Thymus (tissue), 11 donors: ENCODE measurements around the gene EVX1. TPM values are rescaled to one million over a fixed set of nuclear protein-coding genes. Genes with fewer than 3 reads are reported as not detected.

Experiments
- DNase-seq, 9 donors: peaks; one replicate each; pipeline ENCODE4 v3.0.0-alpha.2; 2013; ENCODE audit warnings: low spot score in 9 of 9, low read depth in 6 of 9, missing footprints in 1 of 9
- H3K27ac ChIP-seq, 2 donors: one replicate each; pipeline ENCODE4 v1.5.1; 2013; ENCODE audit warnings: control low read depth in 1 of 2, low read depth in 1 of 2, low read length in 1 of 2, mild to moderate bottlenecking in 1 of 2, moderate library complexity in 1 of 2
- H3K27me3 ChIP-seq, 2 donors: one replicate each; pipeline ENCODE4 v1.5.1; 2013; ENCODE audit warnings: low read length in 1 of 2; ENCODE audit not compliant: control insufficient read depth in 2 of 2, insufficient read depth in 1 of 2
- H3K36me3 ChIP-seq, 2 donors: one replicate each; pipeline ENCODE4 v1.5.1; 2013; ENCODE audit warnings: low read length in 1 of 2, mild to moderate bottlenecking in 1 of 2, moderate library complexity in 1 of 2; ENCODE audit not compliant: control insufficient read depth in 2 of 2, insufficient read depth in 2 of 2
- H3K4me1 ChIP-seq, 2 donors: one replicate each; pipeline ENCODE4 v1.5.1; 2013; ENCODE audit warnings: low read length in 2 of 2; ENCODE audit not compliant: control insufficient read depth in 2 of 2, insufficient read depth in 2 of 2
- H3K4me3 ChIP-seq, 2 donors: one replicate each; pipeline ENCODE4 v1.5.1; 2013; ENCODE audit warnings: low read length in 2 of 2, control low read depth in 1 of 2, mild to moderate bottlenecking in 1 of 2
- H3K9me3 ChIP-seq, 2 donors: one replicate each; pipeline ENCODE4 v1.5.1; 2013; ENCODE audit warnings: low read length in 1 of 2, mild to moderate bottlenecking in 1 of 2; ENCODE audit not compliant: control insufficient read depth in 2 of 2, insufficient read depth in 1 of 2
- WGBS: extraction: QIAGEN DNeasy Blood & Tissue Kit; methylation state at CpG from one replicate; pipeline ENCODE4 v1.1.7; 2013; 5-methylcytosine and 5-hydroxymethylcytosine counted together
- polyA plus RNA-seq: library from polyadenylated mRNA; stranded (reverse); fragments of 200-250 nt; gene quantifications from one replicate; pipeline ENCODE4 v1.2.3, GENCODE V29; 2013
- total RNA-seq: library from RNA; stranded (reverse); fragments of 120-200 nt; gene quantifications from one replicate; pipeline ENCODE4 v1.2.4, GENCODE V29; 2013
- donor health status: healthy.

The EVX1 gene
- total and polyA plus RNA-seq, 2 donors = 0.05 TPM; not detected in 1

DNA sequence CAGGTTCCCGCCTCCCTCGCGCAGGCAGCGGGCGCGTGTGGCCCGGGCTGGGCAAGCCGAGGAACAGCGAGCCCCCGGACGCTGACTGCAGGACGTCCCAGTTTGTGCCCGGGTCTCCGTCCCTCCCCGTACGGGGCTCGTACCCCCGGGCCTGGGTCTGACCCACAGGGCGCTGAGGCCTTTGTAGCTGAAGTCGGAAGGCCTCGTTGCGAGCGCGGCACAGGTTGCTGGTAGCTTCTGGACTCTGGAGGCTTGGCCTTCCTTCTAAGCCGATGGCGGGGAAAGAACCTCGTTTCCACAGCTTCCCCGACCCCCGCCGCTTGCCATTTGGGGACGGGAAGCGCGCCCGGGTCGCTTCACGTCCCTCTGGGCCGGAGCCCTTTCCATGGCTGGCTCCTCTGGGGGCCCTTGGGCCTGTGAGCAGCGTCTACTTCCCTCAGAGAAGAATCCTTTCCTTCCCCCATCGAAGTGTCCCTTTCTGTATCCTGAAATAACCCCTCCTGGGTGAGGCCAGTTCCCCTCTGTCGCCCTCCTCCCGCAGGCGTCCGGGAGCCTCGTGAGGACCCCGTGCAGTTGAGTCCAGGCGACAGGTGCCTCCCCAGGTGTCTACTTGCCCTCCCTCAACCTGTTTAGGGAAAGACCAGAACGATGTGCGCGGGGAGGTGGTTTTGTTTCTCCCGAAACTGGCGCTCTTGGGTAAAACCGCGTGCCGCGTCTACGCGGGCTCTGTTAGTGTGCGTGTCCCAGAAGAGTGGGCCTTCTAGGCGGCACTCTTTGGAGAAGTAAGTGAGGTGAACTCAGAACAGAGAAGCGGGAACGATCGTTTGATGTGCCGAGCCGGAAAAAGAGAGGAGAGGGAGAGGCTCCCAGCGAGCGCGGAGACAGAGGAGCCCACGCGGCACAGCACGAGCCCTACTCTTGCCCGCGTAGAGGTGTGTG, 9.3 kb downstream of the EVX1 start:
- H3K4me1 ChIP-seq = no peaks in the 10 kb centered on the region
- H3K27me3 ChIP-seq = peaks cover 74 to 89% of the 10 kb centered on the region in 2 donors
- H3K27ac ChIP-seq = no peak overlapping the region
- DNase-seq = no peak
- H3K36me3 ChIP-seq = no peaks in the 10 kb centered on the region
- no peak overlapping the region for H3K4me3 ChIP-seq
- H3K9me3 ChIP-seq = peaks cover 0 to 1% of the 10 kb centered on the region in 2 donors
- 5% methylated on average over 72 of the region's 72 CpGs for WGBS

- no peak for DNase-seq
- H3K36me3 ChIP-seq = no peaks in the 10 kb centered on the region
- WGBS = 93% methylated on average over 1 of the region's 1 CpG
These were observed 12.0 kb downstream of the EVX1 start for GRCh38 chr7:27254625-27255024.

GRCh38 chr7:27260211-27260610, 17.6 kb downstream of the EVX1 start:
- Histone ChIP-seq H3K27me3 (peaks cover under 1 to 21% of the 10 kb centered on the region in 2 donors), H3K27ac (no peak overlapping the region), H3K4me1 (no peaks in the 10 kb centered on the region), H3K9me3 (no peaks in the 10 kb centered on the region), H3K36me3 (no peaks in the 10 kb centered on the region), H3K4me3 (no peak overlapping the region)
- no peak for DNase-seq
- WGBS = 78% methylated on average over 5 of the region's 5 CpGs

More at GRCh38 chr7:27254625-27255024, 12.0 kb downstream of the EVX1 start:
- H3K4me1 ChIP-seq = no peaks in the 10 kb centered on the region
- H3K9me3 ChIP-seq = peaks cover 0 to 1% of the 10 kb centered on the region in 2 donors
- H3K4me3 ChIP-seq = no peak overlapping the region
- peaks cover 47 to 70% of the 10 kb centered on the region in 2 donors for H3K27me3 ChIP-seq
- H3K27ac ChIP-seq = no peak overlapping the region

DNA sequence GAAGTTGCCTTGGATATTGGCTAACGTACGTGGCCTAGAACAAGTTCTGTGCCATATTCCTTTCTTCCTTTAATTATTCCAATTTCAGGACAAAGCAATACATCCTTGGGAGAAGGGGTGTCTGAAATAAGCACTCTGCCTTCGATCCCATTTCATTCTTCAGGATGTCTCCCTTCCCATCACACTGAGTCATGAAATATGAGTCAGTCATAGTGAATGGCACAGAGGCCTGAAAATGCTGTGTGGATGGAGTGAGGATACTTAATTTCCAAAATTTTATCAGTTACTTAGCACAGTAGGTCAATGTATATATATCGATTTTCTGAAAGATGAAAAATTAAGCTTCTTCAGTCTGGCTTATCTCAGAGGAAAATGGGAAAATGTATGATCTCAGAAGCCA, 19.5 kb downstream of the EVX1 start:
- Histone ChIP-seq H3K9me3 (no peaks in the 10 kb centered on the region), H3K27me3 (peaks cover 0 to 12% of the 10 kb centered on the region in 2 donors), H3K36me3 (no peaks in the 10 kb centered on the region), H3K4me1 (no peaks in the 10 kb centered on the region), H3K27ac (no peak overlapping the region), H3K4me3 (no peak overlapping the region)
- DNase-seq = no peak
- WGBS = 96% methylated on average over 4 of the region's 4 CpGs

GRCh38 chr7:27263781-27264180, 21.2 kb downstream of the EVX1 start:
- no peak overlapping the region for H3K4me3 ChIP-seq
- peaks cover 0 to 9% of the 10 kb centered on the region in 2 donors for H3K27me3 ChIP-seq
- no peak for DNase-seq
- no peak overlapping the region for H3K27ac ChIP-seq
- 63% methylated on average over 2 of the region's 2 CpGs for WGBS
- no peaks in the 10 kb centered on the region for H3K9me3 ChIP-seq
- no peaks in the 10 kb centered on the region for H3K4me1 ChIP-seq
- no peaks in the 10 kb centered on the region for H3K36me3 ChIP-seq

GRCh38 chr7:27269455-27269854, 26.9 kb downstream of the EVX1 start:
- no peak for DNase-seq
- Histone ChIP-seq H3K9me3 (peaks cover 0 to 6% of the 10 kb centered on the region in 2 donors), H3K27me3 (no peaks in the 10 kb centered on the region), H3K4me3 (no peak overlapping the region), H3K4me1 (no peaks in the 10 kb centered on the region), H3K27ac (no peak overlapping the region), H3K36me3 (no peaks in the 10 kb centered on the region)
- WGBS = 95% methylated on average over 14 of the region's 14 CpGs

- Histone ChIP-seq H3K27ac (no peak overlapping the region), H3K4me3 (no peak overlapping the region), H3K27me3 (no peaks in the 10 kb centered on the region), H3K4me1 (no peaks in the 10 kb centered on the region), H3K9me3 (peaks cover 0 to 6% of the 10 kb centered on the region in 2 donors), H3K36me3 (no peaks in the 10 kb centered on the region)
- no peak for DNase-seq
- 99% methylated on average over 1 of the region's 1 CpG for WGBS
These were observed 28.8 kb downstream of the EVX1 start for GRCh38 chr7:27271384-27271783.

DNA sequence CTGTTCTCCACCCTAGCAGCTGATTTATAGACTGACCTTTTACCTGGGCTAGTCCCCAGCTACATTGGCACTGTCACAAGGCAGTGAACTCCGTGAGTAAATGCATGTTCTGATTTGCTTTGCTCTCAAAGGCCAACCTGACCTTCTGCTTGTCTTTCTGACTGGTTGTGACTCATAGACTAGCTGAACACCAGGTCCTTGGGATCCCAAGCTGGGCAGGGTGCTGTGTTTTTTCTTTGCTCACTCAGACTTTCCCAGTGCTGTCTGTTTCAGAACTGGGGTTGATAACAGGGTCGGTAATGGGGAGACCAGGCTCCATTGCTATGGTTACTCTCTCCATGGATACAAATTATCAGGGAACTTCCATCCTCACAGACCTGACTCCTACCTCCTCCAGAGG, 35.0 kb downstream of the EVX1 start:
- H3K27me3 ChIP-seq = no peaks in the 10 kb centered on the region
- 87% methylated on average over 2 of the region's 2 CpGs for WGBS
- no peak overlapping the region for H3K27ac ChIP-seq
- no peaks in the 10 kb centered on the region for H3K9me3 ChIP-seq
- no peak for DNase-seq
- no peaks in the 10 kb centered on the region for H3K36me3 ChIP-seq
- no peaks in the 10 kb centered on the region for H3K4me1 ChIP-seq
- H3K4me3 ChIP-seq = no peak overlapping the region

GRCh38 chr7:27283558-27283957, 41.0 kb downstream of the EVX1 start:
- Histone ChIP-seq H3K36me3 (no peaks in the 10 kb centered on the region), H3K27me3 (no peaks in the 10 kb centered on the region), H3K4me1 (no peaks in the 10 kb centered on the region), H3K4me3 (no peak overlapping the region), H3K27ac (no peak overlapping the region), H3K9me3 (no peaks in the 10 kb centered on the region)
- no peak for DNase-seq
- WGBS = 89% methylated on average over 3 of the region's 3 CpGs
